Measurements from ENCODE around the gene DYNLT2.

DYNLT2 gene

DNA sequence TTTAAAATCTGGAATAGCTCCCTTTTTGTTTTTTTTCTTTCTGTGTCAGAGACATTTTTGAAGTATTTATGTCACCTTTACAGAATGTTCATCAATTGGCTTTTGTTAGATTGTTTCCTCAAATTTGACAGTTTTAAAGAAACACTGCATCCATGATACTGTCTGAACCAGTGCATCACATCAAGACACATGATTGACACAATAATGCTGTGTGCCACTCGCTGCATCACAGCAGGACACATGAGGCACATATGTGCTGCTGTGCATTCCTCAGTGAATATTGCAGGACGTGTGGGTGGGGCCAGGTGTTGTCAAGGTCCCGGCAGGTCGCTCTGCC is 37.4 kb upstream of the DYNLT2 start:
- TF ChIP-seq, protein P1, sequence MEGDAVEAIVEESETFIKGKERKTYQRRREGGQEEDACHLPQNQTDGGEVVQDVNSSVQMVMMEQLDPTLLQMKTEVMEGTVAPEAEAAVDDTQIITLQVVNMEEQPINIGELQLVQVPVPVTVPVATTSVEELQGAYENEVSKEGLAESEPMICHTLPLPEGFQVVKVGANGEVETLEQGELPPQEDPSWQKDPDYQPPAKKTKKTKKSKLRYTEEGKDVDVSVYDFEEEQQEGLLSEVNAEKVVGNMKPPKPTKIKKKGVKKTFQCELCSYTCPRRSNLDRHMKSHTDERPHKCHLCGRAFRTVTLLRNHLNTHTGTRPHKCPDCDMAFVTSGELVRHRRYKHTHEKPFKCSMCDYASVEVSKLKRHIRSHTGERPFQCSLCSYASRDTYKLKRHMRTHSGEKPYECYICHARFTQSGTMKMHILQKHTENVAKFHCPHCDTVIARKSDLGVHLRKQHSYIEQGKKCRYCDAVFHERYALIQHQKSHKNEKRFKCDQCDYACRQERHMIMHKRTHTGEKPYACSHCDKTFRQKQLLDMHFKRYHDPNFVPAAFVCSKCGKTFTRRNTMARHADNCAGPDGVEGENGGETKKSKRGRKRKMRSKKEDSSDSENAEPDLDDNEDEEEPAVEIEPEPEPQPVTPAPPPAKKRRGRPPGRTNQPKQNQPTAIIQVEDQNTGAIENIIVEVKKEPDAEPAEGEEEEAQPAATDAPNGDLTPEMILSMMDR (IDR thresholded peaks at IDR 0.05; ENCODE audit: insufficient read depth, low read depth, low read length, missing control alignments) = no peak
- no peak overlapping the region for H3K4me3 ChIP-seq (ENCODE audit: low read length)
- DNase-seq (ENCODE audit: low read depth) = no peak

DNA sequence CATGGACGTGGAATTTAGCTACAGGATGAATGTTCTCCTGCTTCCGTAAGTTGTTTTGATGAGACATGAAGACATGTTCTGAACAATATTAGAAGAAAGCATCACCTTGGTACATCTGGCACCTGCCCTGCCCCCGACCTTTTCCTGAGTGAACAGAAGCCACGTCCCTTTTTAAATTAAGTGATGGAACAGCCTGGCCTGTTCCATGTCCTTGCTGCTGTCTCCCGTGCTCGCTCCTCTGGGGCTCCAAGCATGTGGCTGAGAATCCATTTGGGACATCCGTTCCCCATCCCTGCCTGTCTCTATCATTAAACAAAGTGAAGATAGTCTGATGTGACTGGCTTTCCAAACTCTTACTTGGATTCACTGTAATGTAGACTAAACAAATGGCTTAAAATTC is 36.4 kb upstream of the DYNLT2 start:
- no peak for DNase-seq (ENCODE audit: low read depth)
- TF ChIP-seq, protein P1 (IDR thresholded peaks at IDR 0.05; ENCODE audit: insufficient read depth, low read depth, low read length, missing control alignments) = no peak
- H3K4me3 ChIP-seq (ENCODE audit: low read length) = no peak overlapping the region

DNA sequence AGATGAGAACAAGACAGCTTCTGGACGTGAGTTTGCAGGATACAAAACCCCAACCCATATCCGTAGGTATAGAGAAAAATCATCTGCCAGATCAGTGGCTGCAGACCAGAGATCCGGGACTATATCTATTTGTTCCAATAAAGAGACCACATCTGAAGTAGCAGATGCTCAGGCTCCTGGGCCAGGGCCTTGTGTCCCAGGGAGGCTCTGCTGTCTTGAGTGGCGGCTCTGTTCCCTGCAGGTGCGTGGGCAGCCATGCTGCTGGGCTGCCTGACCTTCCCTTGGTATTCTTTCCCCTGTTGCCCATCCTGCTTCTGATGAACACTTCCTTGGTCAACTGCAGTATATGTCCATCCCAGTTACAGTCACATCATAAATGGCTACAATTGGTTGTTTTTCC is 35.0 kb upstream of the DYNLT2 start:
- H3K4me3 ChIP-seq (ENCODE audit: low read length) = no peak overlapping the region
- no peak for DNase-seq (ENCODE audit: low read depth)
- TF ChIP-seq, protein P1 (IDR thresholded peaks at IDR 0.05; ENCODE audit: insufficient read depth, low read depth, low read length, missing control alignments) = no peak

DNA sequence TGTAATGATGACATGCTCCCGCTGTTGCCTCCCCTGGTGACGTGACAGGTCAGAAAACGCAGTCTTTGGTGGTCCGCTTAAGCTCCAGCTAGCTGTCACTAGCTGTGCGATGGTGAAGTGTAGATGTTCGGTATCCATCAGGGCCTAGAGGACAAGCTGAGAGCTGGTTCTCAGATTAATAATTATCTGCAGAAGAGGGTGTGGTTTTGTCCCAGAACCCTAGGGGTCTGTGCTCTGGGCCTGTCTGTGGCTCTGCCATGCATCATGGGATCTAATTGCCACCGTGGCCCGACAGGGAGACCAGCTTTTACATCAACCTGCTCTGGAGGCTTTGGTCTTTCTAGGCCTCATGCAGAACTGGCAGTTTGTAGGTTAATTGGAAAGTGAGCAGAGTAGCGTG is 34.2 kb upstream of the DYNLT2 start:
- TF ChIP-seq, protein P1 (IDR thresholded peaks at IDR 0.05; ENCODE audit: insufficient read depth, low read depth, low read length, missing control alignments) = no peak
- no peak for DNase-seq (ENCODE audit: low read depth)
- no peak overlapping the region for H3K4me3 ChIP-seq (ENCODE audit: low read length)

DNA sequence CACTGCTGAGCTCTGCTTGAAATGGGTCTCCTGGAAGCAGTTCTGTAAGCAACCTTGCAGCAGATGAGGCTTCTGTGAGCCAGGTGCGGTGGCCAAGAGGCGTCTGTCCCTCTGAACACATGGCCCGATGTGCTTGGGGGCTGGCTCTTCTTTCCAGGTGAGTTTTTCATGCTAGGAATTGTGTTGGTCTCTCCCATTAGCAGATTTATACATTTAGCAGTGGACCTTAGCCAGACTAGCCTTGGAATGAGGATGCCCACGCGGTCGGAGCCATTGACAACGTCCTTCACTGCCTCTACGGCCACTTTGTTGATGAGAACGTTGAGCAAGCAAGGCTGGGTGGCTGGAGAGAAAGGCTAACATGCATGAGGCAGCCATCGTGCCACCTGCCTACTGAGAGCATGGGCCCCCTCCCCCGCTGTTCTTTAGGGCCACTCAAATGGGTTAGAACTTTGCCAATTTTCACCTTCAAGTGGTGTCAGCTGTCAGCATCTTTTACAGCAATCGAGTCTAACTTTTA is 33.5 kb upstream of the DYNLT2 start:
- TF ChIP-seq, protein P1 (IDR thresholded peaks at IDR 0.05; ENCODE audit: insufficient read depth, low read depth, low read length, missing control alignments) = no peak
- H3K4me3 ChIP-seq (ENCODE audit: low read length) = no peak overlapping the region
- DNase-seq (ENCODE audit: low read depth) = no peak

DNA sequence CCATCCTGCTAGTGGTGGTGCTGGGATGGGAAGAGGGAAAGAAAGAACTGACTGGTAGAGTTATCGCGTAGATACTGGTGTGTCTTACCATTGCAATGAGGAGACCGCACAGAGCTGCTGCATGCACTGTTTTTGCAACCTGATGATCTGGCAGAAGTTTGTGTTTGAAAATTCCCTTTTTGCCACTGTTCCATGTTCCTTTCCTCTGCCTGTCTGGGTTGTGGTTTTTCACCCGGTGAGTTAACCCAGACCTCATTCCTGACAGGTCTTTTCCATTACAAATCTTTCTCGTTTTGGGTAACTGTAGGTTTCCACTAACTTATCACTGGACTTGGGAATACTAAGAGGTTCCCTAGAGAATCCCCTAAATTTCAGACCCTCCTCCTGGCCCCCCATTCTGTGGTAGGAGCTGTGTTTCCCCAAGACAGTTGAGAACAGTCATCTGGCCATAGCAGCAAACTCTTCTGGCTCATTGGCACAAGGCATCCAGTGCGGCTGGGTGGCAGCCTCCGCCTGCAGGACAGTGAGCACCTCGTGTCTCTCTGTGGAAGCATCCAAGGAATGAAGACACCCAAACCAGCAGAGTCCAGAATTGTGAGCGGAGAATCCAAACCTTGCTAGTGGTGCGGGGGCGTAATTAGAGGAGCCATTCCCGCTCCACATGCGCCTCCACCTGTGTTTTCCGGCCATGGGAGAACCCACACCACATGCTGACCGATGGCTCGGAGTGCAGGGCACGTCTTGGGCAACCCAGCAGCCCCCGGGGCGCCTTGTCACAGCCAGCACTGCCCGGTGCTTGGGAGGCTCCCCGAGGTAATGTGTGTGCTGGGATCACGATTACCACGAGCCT is 32.8 kb upstream of the DYNLT2 start:
- TF ChIP-seq, protein P1 (IDR thresholded peaks at IDR 0.05; ENCODE audit: insufficient read depth, low read depth, low read length, missing control alignments) = no peak
- H3K4me3 ChIP-seq (ENCODE audit: low read length) = no peak overlapping the region
- DNase-seq (ENCODE audit: low read depth) = no peak

DNA sequence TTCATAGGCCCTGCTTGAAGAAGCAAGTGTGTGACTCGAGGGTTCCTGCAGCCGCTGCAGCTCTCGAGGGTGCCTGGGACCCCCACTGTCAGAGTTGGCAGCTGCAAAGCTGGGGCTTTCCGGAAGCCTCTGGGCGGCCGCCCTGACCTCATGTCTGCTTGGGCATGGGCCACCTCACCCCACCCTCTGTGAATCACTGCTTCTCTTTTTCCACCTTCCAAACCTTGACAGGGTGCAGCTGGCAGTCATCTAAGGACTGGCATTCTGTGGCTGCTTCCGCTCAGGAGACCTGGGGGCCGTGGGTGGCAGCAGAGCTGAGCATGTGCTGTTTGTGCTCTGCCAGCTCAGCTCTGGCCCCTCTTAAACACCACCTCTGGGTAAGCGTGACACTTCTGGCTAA is 32.0 kb upstream of the DYNLT2 start:
- H3K4me3 ChIP-seq (ENCODE audit: low read length) = no peak overlapping the region
- TF ChIP-seq, protein P1 (IDR thresholded peaks at IDR 0.05; ENCODE audit: insufficient read depth, low read depth, low read length, missing control alignments) = no peak
- peak; percentile 7 for DNase-seq (ENCODE audit: low read depth)
